CD4-positive, alpha-beta T cell treated with Interleukin-15 for 4 hours (primary cell): ENCODE results near the gene NOP16.
A peak's percentile ranks its signal among the peaks of the same experiment; 100 is the strongest.

Experiments
- DNase-seq: peaks from one replicate; pipeline ENCODE4 v3.0.0-alpha.2; 2020; ENCODE audit warnings: low spot score

Gene NOP16, protein sequence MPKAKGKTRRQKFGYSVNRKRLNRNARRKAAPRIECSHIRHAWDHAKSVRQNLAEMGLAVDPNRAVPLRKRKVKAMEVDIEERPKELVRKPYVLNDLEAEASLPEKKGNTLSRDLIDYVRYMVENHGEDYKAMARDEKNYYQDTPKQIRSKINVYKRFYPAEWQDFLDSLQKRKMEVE

DNA sequence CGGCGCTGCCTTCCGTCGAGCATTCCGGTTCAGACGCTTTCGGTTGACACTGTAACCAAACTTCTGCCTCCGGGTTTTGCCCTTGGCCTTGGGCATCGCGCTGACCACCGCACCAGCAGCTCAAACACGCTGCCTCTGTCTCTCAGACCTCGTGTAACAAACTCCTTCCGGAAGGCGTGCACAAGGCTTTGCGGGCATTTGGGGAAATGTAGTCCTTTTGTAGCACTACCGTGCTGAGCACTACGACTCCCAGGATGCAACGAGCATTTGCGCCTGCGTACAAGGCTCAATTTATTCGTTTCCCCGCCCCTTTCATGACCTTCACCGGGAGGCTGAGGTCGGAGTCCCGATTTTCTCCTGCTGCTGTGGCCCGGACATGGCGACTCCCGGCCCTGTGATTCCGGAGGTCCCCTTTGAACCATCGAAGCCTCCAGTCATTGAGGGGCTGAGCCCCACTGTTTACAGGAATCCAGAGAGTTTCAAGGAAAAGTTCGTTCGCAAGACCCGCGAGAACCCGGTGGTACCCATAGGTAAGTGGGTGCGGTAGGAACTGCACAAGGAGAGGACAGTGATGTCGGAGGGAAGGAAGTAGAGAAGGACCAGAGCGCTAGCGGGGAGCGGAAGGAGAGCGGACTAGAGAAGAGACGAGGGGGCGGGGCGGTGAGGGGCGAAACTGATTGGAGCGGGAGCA, at the start of gene NOP16, which contains the start of gene HIGD2A:
Gene NOP16 (minus strand): TSS at position 155 of the 691 bp plus-strand sequence. CDS start 59 bp downstream, at position 96.
Gene HIGD2A (plus strand): TSS at position 308 of the 691 bp plus-strand sequence. CDS start 69 bp downstream, at position 377.
- peak; percentile 99 for DNase-seq

DNA sequence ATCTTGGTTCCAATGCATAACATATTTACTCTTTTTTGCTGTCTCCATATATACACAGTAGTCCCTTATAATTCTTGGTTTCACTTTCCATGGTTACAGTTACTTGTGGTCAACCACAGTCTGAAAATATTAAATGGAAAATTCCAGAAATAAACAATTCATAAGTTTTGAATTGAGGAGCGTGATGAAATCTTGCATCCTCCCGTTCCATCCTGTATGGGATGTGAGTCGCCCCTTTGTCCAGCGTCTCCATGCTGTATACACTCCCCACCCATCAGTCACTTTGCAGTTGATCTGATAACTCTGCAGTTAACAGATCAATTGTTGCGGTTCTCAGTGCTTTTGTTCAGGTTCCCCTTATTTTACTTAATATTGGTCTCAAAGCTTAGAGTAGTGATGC, 48.3 kb upstream of the NOP16 start:
- DNase-seq = peak; percentile 14

DNA sequence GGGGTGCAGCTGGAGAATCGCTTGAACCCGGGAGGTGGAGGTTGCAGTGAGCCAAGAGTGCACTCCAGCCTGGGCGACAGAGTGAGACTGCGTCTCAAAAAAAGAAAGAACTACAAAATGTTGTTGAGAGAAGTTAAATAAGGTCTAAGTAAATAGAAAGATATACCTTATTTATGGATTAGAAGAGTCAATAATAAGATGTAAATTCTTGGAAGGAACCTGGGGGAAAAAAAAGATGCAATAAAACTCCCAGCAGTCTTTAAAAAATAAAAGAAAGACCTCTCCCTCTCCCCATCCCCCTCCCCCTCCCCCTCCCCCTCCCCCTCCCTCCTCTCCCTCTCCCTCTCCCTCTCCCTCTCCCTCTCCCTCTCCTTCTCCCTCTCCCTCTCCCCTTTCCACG, 44.3 kb upstream of the NOP16 start:
- DNase-seq = no peak

DNA sequence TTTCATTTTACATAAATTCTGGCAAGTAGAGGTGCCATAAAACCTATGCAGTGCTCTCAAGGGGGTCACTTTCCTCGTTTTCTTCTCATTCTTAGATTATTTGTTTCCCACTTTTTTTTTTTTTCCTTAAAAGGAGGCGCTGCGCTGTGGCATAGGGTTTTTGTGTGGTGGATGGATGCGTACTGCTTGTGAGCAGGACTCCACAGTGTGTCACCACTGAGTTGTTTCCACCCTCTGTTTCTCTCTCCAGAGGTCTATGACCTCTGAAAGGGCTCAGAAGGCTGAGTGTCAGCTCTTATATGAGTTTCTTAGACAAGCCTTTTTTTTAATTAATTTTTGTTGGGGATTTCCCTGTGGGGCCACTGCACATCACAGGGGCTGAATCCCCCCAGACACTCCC, 41.6 kb upstream of the NOP16 start:
- DNase-seq = no peak

DNA sequence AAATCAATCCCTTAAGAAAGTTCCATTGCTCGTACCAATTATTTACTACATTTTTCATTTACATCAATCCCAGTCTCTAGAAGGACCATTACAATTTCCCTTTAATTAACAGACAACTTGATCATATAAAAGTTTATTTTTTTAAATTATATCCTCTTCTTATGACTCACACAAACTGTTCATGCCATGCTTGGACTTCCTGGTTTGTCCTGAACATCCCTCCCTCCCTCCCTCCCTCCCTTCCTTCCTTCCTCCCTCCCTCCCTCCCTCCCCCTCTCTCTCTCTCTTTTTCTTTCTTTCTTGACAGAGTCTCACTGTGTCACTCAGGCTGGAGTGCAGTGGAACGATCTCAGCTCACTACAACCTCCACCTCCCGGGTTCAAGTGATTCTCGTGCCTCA, 39.6 kb upstream of the NOP16 start:
- no peak for DNase-seq

DNA sequence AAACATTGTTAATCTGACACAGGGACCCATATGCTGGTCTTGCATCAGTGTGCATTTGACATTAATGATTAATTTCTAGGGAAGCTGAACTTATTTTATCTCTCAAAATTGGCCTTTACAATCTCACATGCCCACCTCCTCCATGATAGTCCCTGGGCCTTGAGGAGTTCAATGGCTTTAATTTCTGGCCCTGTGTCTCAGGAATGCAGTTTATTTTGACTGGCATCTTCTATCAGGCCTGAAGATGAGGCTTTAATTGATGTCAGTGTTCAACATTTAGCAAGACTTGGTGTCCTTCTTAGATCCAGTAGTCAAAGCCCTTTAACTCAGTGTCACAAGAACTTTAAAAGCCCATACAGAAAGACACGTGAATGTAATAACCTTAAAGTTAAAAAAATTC, 38.5 kb upstream of the NOP16 start:
- no peak for DNase-seq

DNA sequence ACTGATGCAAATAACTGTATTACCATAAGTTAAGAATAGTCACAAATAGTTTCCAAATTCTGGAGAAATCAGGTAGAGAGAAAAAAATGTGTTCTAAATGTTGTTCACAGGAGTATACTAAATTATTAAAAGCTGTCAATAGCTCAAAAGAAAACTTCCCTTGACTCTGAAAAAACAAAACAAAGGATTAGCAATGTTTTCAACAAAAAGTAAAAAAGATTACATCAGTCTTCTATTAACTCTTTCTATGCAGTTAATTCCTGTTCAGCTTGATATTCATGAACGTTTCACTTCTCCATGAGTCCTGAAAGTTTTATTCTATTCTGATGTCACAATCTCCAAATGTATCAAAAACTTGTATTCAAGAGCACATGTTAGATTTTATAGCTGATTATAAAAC, 37.4 kb upstream of the NOP16 start:
- DNase-seq = no peak

DNA sequence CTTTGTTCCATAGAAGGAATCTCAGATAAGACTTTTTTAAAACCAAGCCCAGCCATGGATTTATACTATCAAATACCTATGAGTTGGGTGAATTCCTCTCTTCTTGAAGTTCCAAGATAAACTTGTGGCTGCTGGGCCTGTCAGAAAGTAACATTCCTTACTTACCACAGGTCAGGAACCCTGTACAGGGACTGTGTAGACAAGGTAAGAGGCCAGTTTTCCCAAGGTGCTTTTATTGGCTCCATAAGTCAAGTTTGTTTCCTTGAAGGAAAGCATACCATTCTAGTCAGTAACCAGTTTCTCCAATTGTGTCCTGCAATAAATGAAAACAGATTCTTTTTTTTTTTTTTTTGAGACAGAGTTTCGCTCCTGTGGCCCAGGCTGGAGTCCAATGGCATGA, 36.7 kb upstream of the NOP16 start:
- DNase-seq = no peak

DNA sequence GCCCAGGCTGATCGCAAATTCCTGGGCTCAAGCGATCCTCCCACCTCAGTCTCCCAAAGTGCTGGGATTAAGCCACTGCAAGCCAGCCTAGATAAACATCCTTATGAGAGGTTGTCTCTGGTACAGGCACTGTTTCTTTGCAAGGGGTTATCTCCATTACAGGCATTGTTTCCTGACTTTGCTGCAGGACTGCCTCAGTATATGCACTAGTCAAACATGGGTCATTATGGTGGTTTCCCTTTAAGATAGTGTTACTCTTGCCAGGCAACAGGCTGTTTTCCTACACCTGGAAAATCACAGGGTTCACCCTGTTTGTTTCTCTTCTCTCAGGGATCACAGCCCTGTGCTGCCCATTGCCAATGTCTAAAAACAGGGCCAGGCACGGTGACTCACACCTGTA, 35.8 kb upstream of the NOP16 start:
- no peak for DNase-seq

DNA sequence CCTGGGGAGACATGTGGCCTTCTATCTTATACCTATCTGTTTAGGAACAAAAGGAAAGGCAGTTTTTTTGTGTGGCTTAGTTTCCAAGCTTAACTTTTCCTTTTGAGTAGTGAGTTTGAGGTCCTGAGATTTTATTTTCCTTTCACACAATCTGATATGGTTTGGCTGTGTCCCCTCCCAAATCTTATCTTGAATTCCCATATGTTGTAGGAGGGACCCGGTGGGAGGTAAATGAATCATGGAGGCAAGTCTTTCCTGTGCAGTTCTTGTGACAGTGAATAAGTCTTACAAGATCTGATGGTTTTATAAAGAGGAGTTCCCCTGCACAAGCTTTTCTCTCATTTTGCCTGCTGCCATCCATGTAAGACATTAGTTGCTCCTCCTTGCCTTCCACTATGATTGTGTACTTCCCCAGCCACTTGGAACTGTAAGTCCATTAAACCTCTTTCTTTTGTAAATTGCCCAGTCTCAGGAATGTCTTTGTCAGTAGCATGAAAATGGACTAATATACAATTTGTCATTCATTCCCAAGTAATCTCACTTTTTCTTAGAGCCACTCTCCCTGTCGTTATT, 32.7 kb upstream of the NOP16 start:
- no peak for DNase-seq

DNA sequence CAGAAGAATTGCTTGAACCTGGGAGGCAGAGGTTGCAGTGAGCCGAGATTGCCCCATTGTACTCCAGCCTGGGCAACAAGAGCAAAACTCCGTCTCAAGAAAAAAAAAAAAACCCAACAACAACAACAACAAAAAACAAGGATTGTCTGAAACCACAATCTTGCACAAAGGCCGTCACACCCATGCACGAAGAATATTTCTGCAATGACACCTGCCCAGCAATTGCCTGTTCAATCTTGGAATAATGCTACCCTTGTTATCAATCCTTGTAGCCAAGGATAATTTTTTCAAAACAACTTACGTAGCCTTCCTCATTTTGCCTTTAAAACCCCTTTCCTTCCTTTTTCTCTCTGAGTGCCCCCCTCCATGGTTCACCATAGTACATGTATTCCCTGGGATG, 31.7 kb upstream of the NOP16 start:
- no peak for DNase-seq

DNA sequence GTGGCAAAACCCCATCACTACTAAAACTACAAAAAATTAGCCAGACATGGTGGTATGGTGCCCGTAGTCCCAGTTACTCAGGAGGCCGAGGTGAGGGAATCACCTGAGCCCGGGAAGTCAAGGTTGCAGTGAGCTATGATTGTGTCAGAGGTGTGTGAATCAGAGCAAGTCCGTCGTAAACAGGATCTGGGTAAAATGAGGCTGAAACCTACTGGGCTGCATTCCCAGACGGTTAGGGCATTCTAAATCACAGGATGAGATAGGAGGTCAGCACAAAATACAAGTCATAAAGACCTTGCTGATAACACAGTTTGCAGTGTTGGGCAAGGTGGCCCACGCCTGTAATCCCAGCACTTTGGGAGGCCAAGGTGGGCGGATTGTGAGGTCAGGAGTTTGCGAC, 29.9 kb upstream of the NOP16 start:
- DNase-seq = no peak

DNA sequence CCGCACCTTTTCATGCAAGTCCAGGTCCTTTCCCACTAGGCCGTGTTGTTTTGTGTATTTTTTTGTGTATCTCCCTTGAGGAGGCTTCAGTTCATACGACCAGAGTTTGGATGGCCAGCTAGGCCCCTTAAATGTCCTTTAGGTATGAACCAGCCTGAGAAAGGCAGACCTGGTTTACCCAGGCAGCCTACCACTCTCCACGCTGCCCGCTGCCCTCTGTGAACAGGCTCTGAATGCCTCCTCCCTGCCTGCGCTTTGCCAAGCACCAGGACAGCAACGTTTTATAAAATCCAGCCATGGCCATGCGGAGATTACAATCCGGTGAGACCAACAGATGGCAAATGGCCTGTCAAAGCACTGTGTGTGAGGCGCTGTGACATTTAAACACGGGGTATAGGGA, 28.6 kb upstream of the NOP16 start:
- DNase-seq = no peak

DNA sequence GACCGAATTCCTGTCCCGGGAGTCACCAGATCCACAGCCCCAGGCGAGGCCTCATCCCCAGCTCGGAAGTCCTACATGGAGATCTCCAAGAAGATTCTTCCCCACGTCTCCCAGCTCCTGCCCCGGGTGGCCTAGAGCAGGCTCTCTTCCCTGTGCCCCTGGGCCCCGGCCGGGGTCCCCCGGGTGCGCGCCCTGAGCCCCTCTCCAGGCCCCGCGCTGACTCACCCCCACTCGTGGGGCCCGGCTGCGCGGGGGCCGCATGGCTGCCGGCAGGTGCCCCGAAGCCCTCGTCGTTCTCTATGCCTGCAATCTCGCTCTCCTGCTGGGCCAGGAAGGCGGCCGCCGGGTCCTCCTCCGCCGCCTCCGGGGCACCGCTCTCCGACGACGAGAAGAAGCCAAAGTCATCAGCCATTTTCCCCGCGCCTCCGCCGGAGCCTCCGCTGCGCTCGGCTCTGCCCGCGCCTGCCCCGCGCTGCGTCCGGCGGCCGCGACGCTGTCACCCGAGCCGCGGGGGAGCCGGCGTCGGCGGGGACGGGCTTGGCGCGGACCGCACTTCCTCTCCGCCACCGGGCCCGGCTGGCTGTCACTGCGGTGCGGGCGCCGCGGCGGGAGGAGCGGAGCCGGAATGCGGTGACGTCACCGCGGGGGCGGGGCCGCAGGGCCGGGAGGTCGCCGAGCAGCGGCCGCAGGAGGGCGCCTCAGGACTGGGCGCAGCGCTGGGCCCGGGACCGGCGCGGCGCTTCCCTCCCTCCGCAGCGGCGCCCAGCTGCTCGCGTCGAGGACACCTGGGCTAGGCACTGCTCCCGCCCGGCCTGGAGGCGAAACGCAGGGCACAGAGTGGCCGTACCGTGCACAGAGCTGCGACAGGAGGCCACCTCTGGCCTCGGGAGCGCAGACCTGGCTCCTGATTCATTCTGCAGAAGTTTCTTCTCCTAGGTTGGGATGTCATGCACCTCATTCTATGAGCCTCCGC, 27.8 kb upstream of the NOP16 start, which contains the start of gene CLTB:
Gene CLTB (minus strand): TSS at position 588 of the 973 bp plus-strand sequence. CDS start 176 bp downstream, at position 412.
- peak; percentile 89 for DNase-seq

DNA sequence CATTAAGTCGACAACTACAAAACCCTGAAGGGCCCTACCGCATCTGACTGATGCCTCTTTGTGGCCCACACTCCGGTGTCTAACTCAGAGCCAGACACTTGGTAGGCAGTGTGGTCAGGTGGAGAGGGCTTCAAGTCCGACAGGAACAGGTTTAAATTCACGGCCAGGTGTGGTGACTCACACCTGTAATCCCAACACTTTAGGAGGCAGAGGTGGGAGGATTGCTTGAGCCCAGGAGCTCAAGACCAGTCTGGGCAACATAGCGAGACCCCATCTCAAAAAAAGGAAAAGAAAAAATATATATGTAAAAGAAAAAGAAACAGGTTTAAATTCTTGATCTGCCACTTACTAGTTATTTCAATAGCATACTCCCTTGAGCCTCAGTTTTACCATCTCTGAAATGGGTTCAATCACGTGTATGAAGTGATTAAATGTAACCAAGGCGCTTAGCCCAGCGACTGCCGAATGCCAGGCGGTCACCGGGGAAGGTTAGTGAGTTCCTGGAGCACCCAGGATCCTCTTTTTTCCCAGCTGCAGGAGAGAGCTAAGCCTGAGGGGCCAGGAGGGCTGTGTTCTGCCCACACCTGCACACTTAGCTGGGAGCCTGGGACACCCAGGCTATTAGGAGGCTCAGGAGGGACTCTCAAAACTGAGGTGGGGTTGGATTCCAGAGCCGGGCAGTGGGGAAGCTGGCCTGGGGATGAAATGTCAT, 27.0 kb upstream of the NOP16 start:
- no peak for DNase-seq

DNA sequence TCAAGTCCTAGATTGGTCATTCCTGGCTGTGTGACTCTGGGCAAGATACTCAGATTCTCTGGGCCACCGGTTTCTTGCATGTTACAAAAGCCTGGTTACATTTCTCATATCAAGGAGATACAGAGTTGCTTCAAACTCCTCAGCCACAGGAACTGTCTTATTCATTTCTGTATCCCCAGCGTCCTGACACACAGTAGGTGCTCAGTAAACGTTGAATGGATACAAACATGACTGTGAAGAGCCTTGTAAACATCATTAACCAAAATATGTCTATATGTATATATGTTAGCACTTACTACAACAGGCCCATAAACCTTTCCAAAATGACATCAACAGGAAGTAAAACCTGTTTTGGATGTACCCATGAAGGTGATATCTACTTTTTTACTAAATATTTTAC, 26.3 kb upstream of the NOP16 start:
- no peak for DNase-seq

DNA sequence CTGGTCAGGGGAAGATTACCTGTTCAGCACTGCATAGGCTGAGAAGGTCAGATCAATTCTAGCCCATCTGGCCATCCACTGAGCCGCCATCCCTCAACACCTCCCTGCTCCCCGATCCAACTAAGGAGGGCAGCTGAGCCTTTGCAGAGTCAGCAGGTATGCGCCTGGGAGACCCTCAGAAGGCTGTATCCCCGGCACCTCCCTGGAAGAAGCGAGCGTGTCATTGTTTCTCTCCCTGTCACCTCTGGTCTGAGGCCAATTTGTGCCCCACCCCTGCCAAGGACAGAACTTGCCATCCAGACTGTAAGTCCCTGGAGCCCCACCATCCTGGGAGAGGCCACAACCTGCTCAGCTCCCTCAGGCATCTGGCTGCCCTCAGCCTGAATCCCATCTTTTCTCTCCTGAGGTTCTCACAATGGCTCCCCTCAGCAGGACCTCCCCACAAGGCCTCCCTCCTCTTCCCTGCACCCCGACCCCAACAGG, 25.4 kb upstream of the NOP16 start:
- no peak for DNase-seq

DNA sequence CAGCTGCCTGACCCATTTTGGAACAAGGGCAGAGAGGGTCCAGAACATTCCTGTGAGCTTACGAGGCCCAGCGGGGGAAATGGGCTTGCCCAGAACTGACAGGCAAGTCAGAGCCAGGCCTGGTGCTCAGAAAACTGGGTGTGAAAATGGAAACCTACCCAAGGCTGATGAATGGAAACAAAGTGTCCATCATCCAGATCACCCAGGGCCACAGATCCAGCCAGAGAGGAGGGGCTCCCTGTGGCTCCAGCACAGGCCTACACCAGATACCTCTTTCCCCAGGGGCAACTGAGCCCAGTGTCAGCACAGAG, 24.8 kb upstream of the NOP16 start:
- DNase-seq = no peak

DNA sequence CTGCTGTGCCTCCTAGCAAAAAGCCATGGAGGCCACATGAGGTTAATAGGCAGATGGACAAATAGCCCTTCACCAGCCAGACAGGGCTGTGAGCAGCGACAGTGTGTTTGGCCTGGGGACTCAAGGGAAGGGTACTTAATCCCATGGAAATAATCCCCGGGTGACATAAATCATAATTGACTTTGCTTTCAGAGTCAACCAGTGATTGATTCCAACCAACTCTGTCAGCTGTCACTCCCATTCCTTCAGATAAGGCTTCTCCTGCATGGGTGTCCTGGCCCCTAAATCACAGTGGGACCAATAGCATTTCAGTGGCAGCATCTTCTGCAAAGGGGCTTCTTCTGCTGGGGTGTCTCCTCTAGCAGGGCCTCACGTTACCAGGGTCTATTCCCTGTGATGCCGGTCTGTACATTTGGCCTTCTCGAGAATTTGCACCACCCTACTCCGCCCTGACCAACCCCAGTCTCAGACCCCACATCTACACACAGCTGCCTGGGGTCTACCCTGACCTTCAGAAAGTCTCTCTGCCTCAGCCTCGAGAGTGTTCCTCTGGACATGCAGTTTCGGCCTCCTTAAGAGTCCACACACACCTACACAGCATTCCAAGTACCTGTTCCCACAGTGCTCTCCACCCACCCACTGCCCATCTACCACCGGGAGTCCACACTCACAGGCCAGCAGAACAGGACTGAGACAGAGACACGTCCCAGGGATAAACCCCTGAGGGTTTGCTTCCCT, 24.3 kb upstream of the NOP16 start:
- no peak for DNase-seq

DNA sequence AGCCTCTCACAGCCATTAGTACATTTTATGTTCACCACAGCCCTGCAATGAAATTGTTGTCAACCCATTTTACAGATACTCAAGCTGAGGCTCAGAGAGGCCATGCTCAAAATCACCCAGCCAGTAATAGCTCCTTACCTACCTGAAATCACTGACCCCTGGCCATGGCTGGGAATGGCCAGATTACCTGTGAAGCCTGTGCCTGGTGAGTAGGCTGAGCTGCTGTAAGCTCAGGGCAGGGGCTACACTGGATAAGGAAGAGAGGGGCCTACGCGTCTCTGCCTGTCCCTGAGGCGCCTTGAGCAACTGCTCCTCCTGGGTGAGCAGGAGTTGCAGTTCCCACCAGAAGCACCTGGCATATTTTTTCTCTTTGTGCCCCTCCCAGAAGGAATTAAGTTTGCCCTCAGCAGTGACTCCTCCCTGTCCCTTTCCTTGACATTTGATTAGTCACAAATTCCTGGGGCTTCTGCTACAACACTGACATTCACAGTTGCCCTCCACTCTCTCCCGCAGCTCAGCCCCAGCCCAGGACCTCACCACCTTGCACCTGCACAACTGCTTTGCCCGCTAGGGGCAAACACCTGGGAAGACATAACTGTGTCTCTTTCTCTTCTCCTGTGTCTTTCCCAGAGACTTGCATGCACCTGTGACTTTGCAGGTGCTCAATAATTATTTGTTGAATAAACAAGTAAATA, 22.2 kb upstream of the NOP16 start:
- no peak for DNase-seq
